ENCODE measurements around the gene ACAP1. TPM values are rescaled to one million over a fixed set of nuclear protein-coding genes. Genes with fewer than 3 reads are reported as not detected.

The ACAP1 gene
- total and polyA plus RNA-seq, 10 donors = 118 to 312 (median 215) TPM

- Histone ChIP-seq H3K36me3 (no peaks in the 10 kb centered on the region), H3K4me3 (no peak overlapping the region), H3K27me3 (replicated peaks in 1 of 7) (peaks cover 0 to 13% (median 0%) of the 10 kb centered on the region in 7 donors), H3K4me1 (no peaks in the 10 kb centered on the region), H3K9me3 (peaks cover 0 to 6% (median 0%) of the 10 kb centered on the region in 8 donors), H3K27ac (no peak overlapping the region)
- DNase-seq = no peak
- WGBS, 5 donors = 75 to 93% (median 88%) methylated on average over 2 of the region's 2 CpGs
- no peak for TF ChIP-seq POLR2AphosphoS5 (IDR thresholded peaks at IDR 0.05)
- no peak for TF ChIP-seq POLR2A (IDR thresholded peaks at IDR 0.05)
- no peak for TF ChIP-seq CTCF (IDR thresholded peaks at IDR 0.05 in 8 of 11, conservative IDR thresholded peaks at IDR 0.05 in 3 of 11)
- intact Hi-C loops (cut with DNase I; ENCODE audit: low total_unique reads) = no loop called here
Observed at GRCh38 chr17:7374353-7374752, 38.0 kb downstream of the ACAP1 start.

GRCh38 chr17:7379134-7379533 lies 42.8 kb downstream of the ACAP1 start:
- DNase-seq = no peak
- Histone ChIP-seq H3K4me1 (peaks cover 7 to 34% (median 26%) of the 10 kb centered on the region in 6 donors), H3K27ac (no peak overlapping the region), H3K36me3 (no peaks in the 10 kb centered on the region), H3K4me3 (no peak overlapping the region), H3K9me3 (peaks cover 0 to 6% (median 0%) of the 10 kb centered on the region in 8 donors), H3K27me3 (replicated peaks in 1 of 7) (peaks cover 0 to 55% (median 10%) of the 10 kb centered on the region in 7 donors)
- TF ChIP-seq POLR2A (IDR thresholded peaks at IDR 0.05) (no peak), POLR2AphosphoS5 (IDR thresholded peaks at IDR 0.05) (no peak), CTCF (IDR thresholded peaks at IDR 0.05 in 8 of 11, conservative IDR thresholded peaks at IDR 0.05 in 3 of 11) (no peak)
- intact Hi-C loops (cut with DNase I; ENCODE audit: low total_unique reads) = no loop called here
- 92 to 98% (median 97%) methylated on average over 3 of the region's 3 CpGs for WGBS, 5 donors

- no peak for DNase-seq
- Histone ChIP-seq H3K9me3 (peaks cover 0 to 6% (median 0%) of the 10 kb centered on the region in 8 donors), H3K4me3 (peak overlapping the region in 4 of 8 donors; percentile 24 to 66 (median 44)), H3K27me3 (replicated peaks in 1 of 7) (peaks cover 0 to 62% (median 10%) of the 10 kb centered on the region in 7 donors), H3K4me1 (peaks cover 7 to 40% (median 33%) of the 10 kb centered on the region in 6 donors), H3K36me3 (no peaks in the 10 kb centered on the region), H3K27ac (no peak overlapping the region)
- TF ChIP-seq POLR2A (IDR thresholded peaks at IDR 0.05) (no peak), POLR2AphosphoS5 (IDR thresholded peaks at IDR 0.05) (no peak), CTCF (IDR thresholded peaks at IDR 0.05 in 8 of 11, conservative IDR thresholded peaks at IDR 0.05 in 3 of 11) (no peak)
- intact Hi-C loops (cut with DNase I; ENCODE audit: low total_unique reads) = no loop called here
- 49 to 61% (median 52%) methylated on average over 4 to 7 of the region's 7 CpGs for WGBS, 5 donors
Observed at GRCh38 chr17:7380321-7380720, 44.0 kb downstream of the ACAP1 start.

- no peak for TF ChIP-seq POLR2A (IDR thresholded peaks at IDR 0.05)
- TF ChIP-seq CTCF (IDR thresholded peaks at IDR 0.05 in 8 of 11, conservative IDR thresholded peaks at IDR 0.05 in 3 of 11) = no peak
- peak; percentile 54 to 75 (median 62) for TF ChIP-seq POLR2AphosphoS5 (IDR thresholded peaks at IDR 0.05)
- Histone ChIP-seq H3K27me3 (replicated peaks in 1 of 7) (peaks cover 0 to 62% (median 10%) of the 10 kb centered on the region in 7 donors), H3K4me1 (peaks cover 7 to 40% (median 33%) of the 10 kb centered on the region in 6 donors), H3K27ac (peak within 1 kb of the TSS in 3 of 8 donors; percentile 24 to 38 (median 38)), H3K9me3 (peaks cover 0 to 6% (median 0%) of the 10 kb centered on the region in 8 donors), H3K36me3 (no peaks in the 10 kb centered on the region), H3K4me3 (peak within 1 kb of the TSS; percentile 16 to 66 (median 33))
- peak; percentile 77 for DNase-seq
- intact Hi-C loops (cut with DNase I; ENCODE audit: low total_unique reads) = no loop called here
- WGBS, 5 donors = 7 to 14% (median 8%) methylated on average over 36 to 52 of the region's 52 CpGs
Observed at GRCh38 chr17:7380855-7381683, 44.7 kb downstream of the ACAP1 start, which contains the start of gene TNK1. TSS of gene TNK1 (plus strand) at chr17:7381089. CDS start at chr17:7382927, 1,838 bp downstream.
